GM18870 (cell line): Measurements from ENCODE around the gene FOXC2.

Experiments
- ATAC-seq: cut with Tn5 transposase; IDR thresholded peaks from one replicate; pipeline ENCODE4 v1.9.1; 2021; ENCODE audit warnings: moderate library complexity; ENCODE audit not compliant: unreplicated experiment

Gene FOXC2

GRCh38 chr16:86610779-86611524, 44.3 kb downstream of the FOXC2 start:
- ATAC-seq, result no peak

- ATAC-seq, result no peak
Measured at GRCh38 chr16:86611525-86611855, 44.9 kb downstream of the FOXC2 start.

GRCh38 chr16:86611941-86612340, 45.3 kb downstream of the FOXC2 start:
- ATAC-seq, result no peak

- ATAC-seq, result no peak
Measured at GRCh38 chr16:86614699-86615098, 48.1 kb downstream of the FOXC2 start.

GRCh38 chr16:86616906-86617305, 50.3 kb downstream of the FOXC2 start:
- ATAC-seq, result no peak

GRCh38 chr16:86618431-86619238, 52.0 kb downstream of the FOXC2 start:
- ATAC-seq, result no peak
